ENCODE measurements around the gene DMD.
"Not testable (repeated sequence)": the region's sequence is repeated elsewhere in the genome, so short reads cannot be mapped to it uniquely, and the experiment has no call there.

Gene DMD

GRCh38 chrX:31540313-31540712 is 1671.0 kb downstream of the DMD start:
- no peak for DNase-seq (ENCODE audit: low read depth in 2 of 2)

- DNase-seq (ENCODE audit: low read depth in 2 of 2), result no peak
Measured at GRCh38 chrX:31527455-31528126, 1683.8 kb downstream of the DMD start.

GRCh38 chrX:31523884-31524536 is 1687.3 kb downstream of the DMD start:
- DNase-seq (ENCODE audit: low read depth in 2 of 2), result no peak

- DNase-seq (ENCODE audit: low read depth in 2 of 2), result no peak
Measured at GRCh38 chrX:31522760-31523159, 1688.6 kb downstream of the DMD start.

GRCh38 chrX:31521941-31522340 is 1689.4 kb downstream of the DMD start:
- DNase-seq (ENCODE audit: low read depth in 2 of 2), result no peak

GRCh38 chrX:31516527-31516926 is 1694.8 kb downstream of the DMD start:
- no peak for DNase-seq (ENCODE audit: low read depth in 2 of 2)

GRCh38 chrX:31508338-31508737 is 1703.0 kb downstream of the DMD start:
- DNase-seq (ENCODE audit: low read depth in 2 of 2), result no peak

GRCh38 chrX:31506928-31507327 is 1704.4 kb downstream of the DMD start:
- DNase-seq (ENCODE audit: low read depth in 2 of 2), result no peak

- no peak for DNase-seq (ENCODE audit: low read depth in 2 of 2)
Measured at GRCh38 chrX:31506360-31506759, 1705.0 kb downstream of the DMD start.

GRCh38 chrX:31500921-31501320 is 1710.4 kb downstream of the DMD start:
- no peak for DNase-seq (ENCODE audit: low read depth in 2 of 2)

GRCh38 chrX:31499109-31499508 is 1712.2 kb downstream of the DMD start:
- no peak for DNase-seq (ENCODE audit: low read depth in 2 of 2)

GRCh38 chrX:31497086-31497485 is 1714.3 kb downstream of the DMD start:
- DNase-seq (ENCODE audit: low read depth in 2 of 2), result no peak

GRCh38 chrX:31487951-31488350 is 1723.4 kb downstream of the DMD start:
- DNase-seq (ENCODE audit: low read depth in 2 of 2), result no peak

GRCh38 chrX:31483336-31483735 is 1728.0 kb downstream of the DMD start:
- no peak for DNase-seq (ENCODE audit: low read depth in 2 of 2)

GRCh38 chrX:31480696-31481095 is 1730.7 kb downstream of the DMD start:
- no peak for DNase-seq (ENCODE audit: low read depth in 2 of 2)

GRCh38 chrX:31471229-31471628 is 1740.1 kb downstream of the DMD start:
- DNase-seq (ENCODE audit: low read depth in 2 of 2), result no peak

- not testable (repeated sequence) for DNase-seq (ENCODE audit: low read depth in 2 of 2)
Measured at GRCh38 chrX:31470753-31471152, 1740.6 kb downstream of the DMD start.

GRCh38 chrX:31464306-31464915 is 1746.9 kb downstream of the DMD start:
- DNase-seq (ENCODE audit: low read depth in 2 of 2), result no peak

- DNase-seq (ENCODE audit: low read depth in 2 of 2), result no peak
Measured at GRCh38 chrX:31461266-31461665, 1750.1 kb downstream of the DMD start.

- no peak for DNase-seq (ENCODE audit: low read depth in 2 of 2)
Measured at GRCh38 chrX:31459361-31459760, 1752.0 kb downstream of the DMD start.

GRCh38 chrX:31449965-31450364 is 1761.4 kb downstream of the DMD start:
- DNase-seq (ENCODE audit: low read depth in 2 of 2), result no peak

GRCh38 chrX:31449081-31449480 is 1762.3 kb downstream of the DMD start:
- DNase-seq (ENCODE audit: low read depth in 2 of 2), result no peak

GRCh38 chrX:31445542-31445941 is 1765.8 kb downstream of the DMD start:
- DNase-seq (ENCODE audit: low read depth in 2 of 2), result no peak

Data from activated CD8-positive, alpha-beta memory T cell treated with anti-CD3 and anti-CD28 coated beads for 4 hours (primary cell).